Measurements from ENCODE around the gene HS1BP3. TPM values are rescaled to one million over a fixed set of nuclear protein-coding genes. Genes with fewer than 3 reads are reported as not detected.
A peak's percentile ranks its signal among the peaks of the same experiment; 100 is the strongest.

HS1BP3 gene
- total and polyA plus RNA-seq, 9 of the 15 experiments (the other 6 are each of a cell fraction or from before 2014, with no cell fraction given): 0.41 to 8.3 (median 5.9) TPM

DNA sequence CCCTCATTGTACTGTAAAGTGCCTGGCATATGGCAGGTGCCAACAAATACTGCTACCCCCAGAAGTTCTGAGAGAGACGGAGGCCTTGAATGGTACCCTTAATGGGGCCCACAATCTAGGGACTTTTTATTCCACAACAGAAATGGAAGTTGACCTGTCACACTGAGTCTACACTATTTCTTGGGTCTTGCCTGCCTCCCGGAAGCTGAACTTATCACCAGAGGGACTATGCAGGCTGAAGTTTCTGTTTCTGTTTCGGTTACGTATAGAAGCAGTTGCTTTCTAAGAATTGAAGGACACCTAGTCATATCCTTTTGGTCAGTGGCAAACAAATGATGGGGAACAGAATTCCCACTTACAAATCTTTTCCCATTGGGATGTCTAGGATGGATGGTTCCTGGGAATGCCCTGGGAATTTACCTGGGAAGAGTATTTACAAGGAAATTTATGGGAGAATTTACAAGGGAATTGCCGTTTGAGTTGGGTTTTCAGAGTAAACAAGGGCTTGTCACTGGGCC, 74.2 kb downstream of the HS1BP3 start (continued):
- TF ChIP-seq RBBP5 (IDR thresholded peaks at IDR 0.05; ENCODE audit: borderline replicate concordance, insufficient read depth, low read length, poor library complexity, severe bottlenecking): peak; percentile 37
- TF ChIP-seq POLR2AphosphoS2 (IDR thresholded peaks at IDR 0.05; ENCODE audit: low read length): no peak
- TF ChIP-seq FOSL1 (tag; conservative IDR thresholded peaks at IDR 0.05): peak; percentile 50; the same call in 1 of the 2 replicates
- TF ChIP-seq CSDE1 (IDR thresholded peaks at IDR 0.05): no peak
- TF ChIP-seq SRSF7 (optimal IDR thresholded peaks at IDR 0.05; ENCODE audit: low read depth, low read length): no peak
- TF ChIP-seq ZNF644 (tag; IDR thresholded peaks at IDR 0.05; ENCODE audit: low read depth): 0 out of 2 replicates have a peak, but pooled peaks have one; percentile 14
- TF ChIP-seq, protein P1, sequence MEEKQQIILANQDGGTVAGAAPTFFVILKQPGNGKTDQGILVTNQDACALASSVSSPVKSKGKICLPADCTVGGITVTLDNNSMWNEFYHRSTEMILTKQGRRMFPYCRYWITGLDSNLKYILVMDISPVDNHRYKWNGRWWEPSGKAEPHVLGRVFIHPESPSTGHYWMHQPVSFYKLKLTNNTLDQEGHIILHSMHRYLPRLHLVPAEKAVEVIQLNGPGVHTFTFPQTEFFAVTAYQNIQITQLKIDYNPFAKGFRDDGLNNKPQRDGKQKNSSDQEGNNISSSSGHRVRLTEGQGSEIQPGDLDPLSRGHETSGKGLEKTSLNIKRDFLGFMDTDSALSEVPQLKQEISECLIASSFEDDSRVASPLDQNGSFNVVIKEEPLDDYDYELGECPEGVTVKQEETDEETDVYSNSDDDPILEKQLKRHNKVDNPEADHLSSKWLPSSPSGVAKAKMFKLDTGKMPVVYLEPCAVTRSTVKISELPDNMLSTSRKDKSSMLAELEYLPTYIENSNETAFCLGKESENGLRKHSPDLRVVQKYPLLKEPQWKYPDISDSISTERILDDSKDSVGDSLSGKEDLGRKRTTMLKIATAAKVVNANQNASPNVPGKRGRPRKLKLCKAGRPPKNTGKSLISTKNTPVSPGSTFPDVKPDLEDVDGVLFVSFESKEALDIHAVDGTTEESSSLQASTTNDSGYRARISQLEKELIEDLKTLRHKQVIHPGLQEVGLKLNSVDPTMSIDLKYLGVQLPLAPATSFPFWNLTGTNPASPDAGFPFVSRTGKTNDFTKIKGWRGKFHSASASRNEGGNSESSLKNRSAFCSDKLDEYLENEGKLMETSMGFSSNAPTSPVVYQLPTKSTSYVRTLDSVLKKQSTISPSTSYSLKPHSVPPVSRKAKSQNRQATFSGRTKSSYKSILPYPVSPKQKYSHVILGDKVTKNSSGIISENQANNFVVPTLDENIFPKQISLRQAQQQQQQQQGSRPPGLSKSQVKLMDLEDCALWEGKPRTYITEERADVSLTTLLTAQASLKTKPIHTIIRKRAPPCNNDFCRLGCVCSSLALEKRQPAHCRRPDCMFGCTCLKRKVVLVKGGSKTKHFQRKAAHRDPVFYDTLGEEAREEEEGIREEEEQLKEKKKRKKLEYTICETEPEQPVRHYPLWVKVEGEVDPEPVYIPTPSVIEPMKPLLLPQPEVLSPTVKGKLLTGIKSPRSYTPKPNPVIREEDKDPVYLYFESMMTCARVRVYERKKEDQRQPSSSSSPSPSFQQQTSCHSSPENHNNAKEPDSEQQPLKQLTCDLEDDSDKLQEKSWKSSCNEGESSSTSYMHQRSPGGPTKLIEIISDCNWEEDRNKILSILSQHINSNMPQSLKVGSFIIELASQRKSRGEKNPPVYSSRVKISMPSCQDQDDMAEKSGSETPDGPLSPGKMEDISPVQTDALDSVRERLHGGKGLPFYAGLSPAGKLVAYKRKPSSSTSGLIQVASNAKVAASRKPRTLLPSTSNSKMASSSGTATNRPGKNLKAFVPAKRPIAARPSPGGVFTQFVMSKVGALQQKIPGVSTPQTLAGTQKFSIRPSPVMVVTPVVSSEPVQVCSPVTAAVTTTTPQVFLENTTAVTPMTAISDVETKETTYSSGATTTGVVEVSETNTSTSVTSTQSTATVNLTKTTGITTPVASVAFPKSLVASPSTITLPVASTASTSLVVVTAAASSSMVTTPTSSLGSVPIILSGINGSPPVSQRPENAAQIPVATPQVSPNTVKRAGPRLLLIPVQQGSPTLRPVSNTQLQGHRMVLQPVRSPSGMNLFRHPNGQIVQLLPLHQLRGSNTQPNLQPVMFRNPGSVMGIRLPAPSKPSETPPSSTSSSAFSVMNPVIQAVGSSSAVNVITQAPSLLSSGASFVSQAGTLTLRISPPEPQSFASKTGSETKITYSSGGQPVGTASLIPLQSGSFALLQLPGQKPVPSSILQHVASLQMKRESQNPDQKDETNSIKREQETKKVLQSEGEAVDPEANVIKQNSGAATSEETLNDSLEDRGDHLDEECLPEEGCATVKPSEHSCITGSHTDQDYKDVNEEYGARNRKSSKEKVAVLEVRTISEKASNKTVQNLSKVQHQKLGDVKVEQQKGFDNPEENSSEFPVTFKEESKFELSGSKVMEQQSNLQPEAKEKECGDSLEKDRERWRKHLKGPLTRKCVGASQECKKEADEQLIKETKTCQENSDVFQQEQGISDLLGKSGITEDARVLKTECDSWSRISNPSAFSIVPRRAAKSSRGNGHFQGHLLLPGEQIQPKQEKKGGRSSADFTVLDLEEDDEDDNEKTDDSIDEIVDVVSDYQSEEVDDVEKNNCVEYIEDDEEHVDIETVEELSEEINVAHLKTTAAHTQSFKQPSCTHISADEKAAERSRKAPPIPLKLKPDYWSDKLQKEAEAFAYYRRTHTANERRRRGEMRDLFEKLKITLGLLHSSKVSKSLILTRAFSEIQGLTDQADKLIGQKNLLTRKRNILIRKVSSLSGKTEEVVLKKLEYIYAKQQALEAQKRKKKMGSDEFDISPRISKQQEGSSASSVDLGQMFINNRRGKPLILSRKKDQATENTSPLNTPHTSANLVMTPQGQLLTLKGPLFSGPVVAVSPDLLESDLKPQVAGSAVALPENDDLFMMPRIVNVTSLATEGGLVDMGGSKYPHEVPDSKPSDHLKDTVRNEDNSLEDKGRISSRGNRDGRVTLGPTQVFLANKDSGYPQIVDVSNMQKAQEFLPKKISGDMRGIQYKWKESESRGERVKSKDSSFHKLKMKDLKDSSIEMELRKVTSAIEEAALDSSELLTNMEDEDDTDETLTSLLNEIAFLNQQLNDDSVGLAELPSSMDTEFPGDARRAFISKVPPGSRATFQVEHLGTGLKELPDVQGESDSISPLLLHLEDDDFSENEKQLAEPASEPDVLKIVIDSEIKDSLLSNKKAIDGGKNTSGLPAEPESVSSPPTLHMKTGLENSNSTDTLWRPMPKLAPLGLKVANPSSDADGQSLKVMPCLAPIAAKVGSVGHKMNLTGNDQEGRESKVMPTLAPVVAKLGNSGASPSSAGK (IDR thresholded peaks at IDR 0.05): peak; percentile 19; the same call in 1 of the 2 replicates
- TF ChIP-seq FOXJ3 (CRISPR knock-in tag; IDR thresholded peaks at IDR 0.05): no peak
- peak; percentile 91 for TF ChIP-seq ZNF175 (CRISPR knock-in tag; IDR thresholded peaks at IDR 0.05; ENCODE audit: low read depth)
- TF ChIP-seq ETV1 (tag; conservative IDR thresholded peaks at IDR 0.05; ENCODE audit: low read depth): peak; percentile 83
- TF ChIP-seq RBM22 (IDR thresholded peaks at IDR 0.05; ENCODE audit: low read depth, low read length, poor library complexity, severe bottlenecking): no peak
- TF ChIP-seq ZNF764 (CRISPR knock-in tag; IDR thresholded peaks at IDR 0.05; ENCODE audit: low read depth): no peak
- TF ChIP-seq, protein P2, sequence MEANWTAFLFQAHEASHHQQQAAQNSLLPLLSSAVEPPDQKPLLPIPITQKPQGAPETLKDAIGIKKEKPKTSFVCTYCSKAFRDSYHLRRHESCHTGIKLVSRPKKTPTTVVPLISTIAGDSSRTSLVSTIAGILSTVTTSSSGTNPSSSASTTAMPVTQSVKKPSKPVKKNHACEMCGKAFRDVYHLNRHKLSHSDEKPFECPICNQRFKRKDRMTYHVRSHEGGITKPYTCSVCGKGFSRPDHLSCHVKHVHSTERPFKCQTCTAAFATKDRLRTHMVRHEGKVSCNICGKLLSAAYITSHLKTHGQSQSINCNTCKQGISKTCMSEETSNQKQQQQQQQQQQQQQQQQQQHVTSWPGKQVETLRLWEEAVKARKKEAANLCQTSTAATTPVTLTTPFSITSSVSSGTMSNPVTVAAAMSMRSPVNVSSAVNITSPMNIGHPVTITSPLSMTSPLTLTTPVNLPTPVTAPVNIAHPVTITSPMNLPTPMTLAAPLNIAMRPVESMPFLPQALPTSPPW (CRISPR knock-in tag; IDR thresholded peaks at IDR 0.05): peak; percentile 23; the same call in 1 of the 2 replicates
- peak; percentile 30; the same call in 1 of the 2 replicates for TF ChIP-seq ZKSCAN8 (CRISPR knock-in tag; IDR thresholded peaks at IDR 0.05)
- no peak for TF ChIP-seq NCOA4 (IDR thresholded peaks at IDR 0.05; ENCODE audit: partially characterized antibody)
- no peak for TF ChIP-seq CBX5 (IDR thresholded peaks at IDR 0.05; ENCODE audit: borderline replicate concordance, low read depth)
